K562 (cell line): Measurements from ENCODE around the gene RSPH10B. TPM values are rescaled to one million over a fixed set of nuclear protein-coding genes. Genes with fewer than 3 reads are reported as not detected.

ENCODE experiments used
- ADNP ChIP-seq: fragments of 200-800 bp; sonication (Bioruptor generic); IDR thresholded peaks from 2 replicates; pipeline ENCODE4 v1.6.1; 2016; ENCODE audit warnings: missing genetic modification characterization, missing compliant biosample characterization
- ARID2 ChIP-seq: fragments of 450-650 bp; IDR thresholded peaks from 2 replicates; pipeline ENCODE4 v1.6.1; 2017; ENCODE audit warnings: antibody characterized with exemption, mild to moderate bottlenecking
- BCOR ChIP-seq: fragments of 450-650 bp; IDR thresholded peaks from 2 replicates; pipeline ENCODE4 v1.6.1; 2016
- BMI1 ChIP-seq: fragments of 150-350 bp; IDR thresholded peaks from 2 replicates; pipeline ENCODE4 v1.6.1; 2014; ENCODE audit warnings: low read length
- CBX5 ChIP-seq: IDR thresholded peaks from 2 replicates; pipeline ENCODE4 v1.6.1; 2014; ENCODE audit warnings: low read depth, borderline replicate concordance
- CEBPB ChIP-seq: fragments of 450-650 bp; IDR thresholded peaks from 2 replicates; pipeline ENCODE4 v1.6.1; 2016; ENCODE audit warnings: missing genetic modification characterization, missing compliant biosample characterization
- EGR1 ChIP-seq: fragments of 450-650 bp; conservative IDR thresholded peaks from 2 replicates; pipeline ENCODE4 v1.6.1; 2017; ENCODE audit warnings: mild to moderate bottlenecking
- FOS ChIP-seq: IDR thresholded peaks from 3 replicates; pipeline ENCODE4 v1.6.1; 2011; ENCODE audit not compliant: insufficient read length; ENCODE audit errors: extremely low read depth
- GABPB1 ChIP-seq: sonication (generic); formaldehyde crosslinking; IDR thresholded peaks from 2 replicates; pipeline ENCODE4 v1.8.0; 2022; ENCODE audit warnings: mild to moderate bottlenecking, missing genetic modification reagents
- KLF6 ChIP-seq: fragments of 250-450 bp; sonication (Bioruptor Pico); IDR thresholded peaks from 2 replicates; pipeline ENCODE4 v1.4.0; 2020; ENCODE audit warnings: mild to moderate bottlenecking, moderate library complexity, borderline replicate concordance
- MTA3 ChIP-seq: fragments of 450-650 bp; formaldehyde crosslinking; IDR thresholded peaks from 2 replicates; pipeline ENCODE4 v1.6.1; 2017; ENCODE audit warnings: mild to moderate bottlenecking, borderline replicate concordance
- RFX7 ChIP-seq: fragments of 250-450 bp; sonication (Bioruptor Pico); IDR thresholded peaks from 2 replicates; pipeline ENCODE4 v1.5.1; 2021; ENCODE audit warnings: mild to moderate bottlenecking
- SRSF3 ChIP-seq: fragments of 200-400 bp; formaldehyde crosslinking; IDR thresholded peaks from 2 replicates; pipeline ENCODE4 v1.6.1; 2016; ENCODE audit warnings: mild to moderate bottlenecking, low read length, moderate library complexity; ENCODE audit not compliant: insufficient read depth
- ZEB2 ChIP-seq: fragments of 450-650 bp; IDR thresholded peaks from 2 replicates; pipeline ENCODE4 v1.6.1; 2016
- ZKSCAN3 ChIP-seq: fragments of 250-450 bp; sonication (Bioruptor Pico); IDR thresholded peaks from 2 replicates; pipeline ENCODE4 v1.4.0; 2020
- ZNF121 ChIP-seq: sonication (generic); formaldehyde crosslinking; conservative IDR thresholded peaks from 2 replicates; pipeline ENCODE4 v1.8.0; 2022; ENCODE audit warnings: missing genetic modification reagents
- ZNF140 ChIP-seq: fragments of 250-450 bp; sonication (Bioruptor Pico); IDR thresholded peaks from 2 replicates; pipeline ENCODE4 v1.8.0; 2021; ENCODE audit warnings: moderate library complexity, mild to moderate bottlenecking, inconsistent platforms
- ZNF184 ChIP-seq: sonication (generic); formaldehyde crosslinking; IDR thresholded peaks from 2 replicates; pipeline ENCODE4 v1.5.0; 2020; ENCODE audit warnings: missing genetic modification reagents
- ZNF717 ChIP-seq: fragments of 250-450 bp; sonication (Bioruptor Pico); IDR thresholded peaks from 2 replicates; pipeline ENCODE4 v1.5.0; 2021
- polyA plus RNA-seq, 8 experiments: library from polyadenylated mRNA; depleted of rRNA in 4 of 8; stranded (reverse) in 5 of 8; unstranded in 3 of 8; fragments of >200 nt; fragmentation: Nextera tagmentation in 2 of 8; fragmentation: Illumina TruSeq in 1 of 8; extraction: Ambion mirVana in 2 of 8; extraction: Trizol in 1 of 8; gene quantifications; 2 replicates each; pipeline versions ENCODE4 v1.2.1 to v1.2.3, GENCODE V29; 2011 to 2014; ENCODE audit warnings: inconsistent platforms in 1 of 8, missing spikeins in 1 of 8
- total RNA-seq, 7 experiments: library from RNA; depleted of rRNA in 6 of 7; stranded (reverse); fragments of >200 nt in 6 of 7; fragmentation: Illumina TruSeq in 2 of 7; extraction: Trizol in 2 of 7; gene quantifications; 2 replicates each; pipeline versions ENCODE4 v1.2.1 to v1.2.3, GENCODE V29; 2011 to 2021; ENCODE audit warnings: low replicate concordance in 1 of 7
- TF ChIP-seq, protein P1 (sequence below): fragments of 200-400 bp; formaldehyde crosslinking; IDR thresholded peaks from 2 replicates; pipeline ENCODE4 v1.6.1; 2017; ENCODE audit warnings: mild to moderate bottlenecking, low read depth, low read length, moderate library complexity
- TF ChIP-seq, protein P2 (sequence below), 2 experiments: fragments of 450-650 bp in 1 of 2; sonication (generic) in 1 of 2; formaldehyde crosslinking; conservative IDR thresholded peaks; 2 replicates each; pipeline versions ENCODE4 v1.4.0 to v1.8.1; 2020 to 2022; ENCODE audit warnings: mild to moderate bottlenecking in 1 of 2, missing genetic modification reagents in 1 of 2
- TF ChIP-seq, protein P3 (sequence below): IDR thresholded peaks from 2 replicates; pipeline ENCODE4 v1.6.1; 2014; ENCODE audit warnings: antibody characterized with exemption
- TF ChIP-seq, protein P4 (sequence below): sonication (generic); formaldehyde crosslinking; IDR thresholded peaks from 2 replicates; pipeline ENCODE4 v1.9.0; 2022; ENCODE audit warnings: mild to moderate bottlenecking, missing genetic modification reagents
- TF ChIP-seq, protein P5 (sequence below): fragments of 450-650 bp; IDR thresholded peaks from 2 replicates; pipeline ENCODE4 v1.6.1; 2018; ENCODE audit warnings: mild to moderate bottlenecking, low read depth; ENCODE audit not compliant: partially characterized antibody

RSPH10B gene
- total and polyA plus RNA-seq, 9 of the 15 experiments (the other 6 are each of a cell fraction or from before 2014, with no cell fraction given), result 0.01 to 0.09 TPM; not detected in 7

DNA sequence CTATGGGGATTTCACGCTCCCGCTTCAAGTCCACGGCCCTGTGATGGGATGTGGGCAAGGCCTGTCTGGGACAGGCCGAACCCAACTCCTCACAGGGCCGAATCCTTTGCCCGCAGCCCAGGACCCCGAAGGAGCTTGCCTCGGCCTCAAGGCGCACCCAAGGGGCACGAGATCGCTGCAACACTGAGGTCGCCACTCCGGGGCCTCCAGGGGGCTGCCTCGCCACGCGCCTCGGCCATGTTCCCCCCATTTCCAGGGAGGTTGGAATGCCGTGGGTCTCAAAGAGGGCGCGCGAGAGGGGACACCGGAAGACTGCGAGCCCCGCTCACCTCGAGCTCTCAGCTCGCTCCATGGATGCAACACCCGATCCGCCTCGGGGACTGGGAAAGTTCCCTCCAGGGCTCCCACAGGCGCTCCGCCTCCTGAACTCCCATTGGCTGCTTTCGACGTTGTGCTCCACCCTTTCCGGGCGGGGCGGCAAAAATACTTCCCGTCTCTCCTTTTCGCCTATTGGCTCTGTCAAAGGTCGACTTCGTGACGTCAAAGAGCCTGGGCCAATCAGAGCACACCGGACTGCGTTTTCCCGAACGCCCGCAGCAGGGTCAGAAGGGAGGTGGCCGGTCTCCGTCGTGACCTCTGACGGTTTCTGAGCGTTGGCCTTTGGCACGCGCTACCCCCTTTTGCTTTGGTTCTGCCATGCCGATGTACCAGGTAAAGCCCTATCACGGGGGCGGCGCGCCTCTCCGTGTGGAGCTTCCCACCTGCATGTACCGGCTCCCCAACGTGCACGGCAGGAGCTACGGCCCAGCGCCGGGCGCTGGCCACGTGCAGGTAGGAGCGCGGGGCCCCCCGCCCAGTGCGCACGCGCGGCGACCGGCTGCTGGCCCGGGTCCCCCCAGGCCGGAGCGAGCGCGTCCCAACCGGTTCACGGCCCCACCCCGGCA is 38.5 kb upstream of the RSPH10B start, which contains the start of the genes AIMP2 and PMS2 (continued):
- TF ChIP-seq, protein P1, sequence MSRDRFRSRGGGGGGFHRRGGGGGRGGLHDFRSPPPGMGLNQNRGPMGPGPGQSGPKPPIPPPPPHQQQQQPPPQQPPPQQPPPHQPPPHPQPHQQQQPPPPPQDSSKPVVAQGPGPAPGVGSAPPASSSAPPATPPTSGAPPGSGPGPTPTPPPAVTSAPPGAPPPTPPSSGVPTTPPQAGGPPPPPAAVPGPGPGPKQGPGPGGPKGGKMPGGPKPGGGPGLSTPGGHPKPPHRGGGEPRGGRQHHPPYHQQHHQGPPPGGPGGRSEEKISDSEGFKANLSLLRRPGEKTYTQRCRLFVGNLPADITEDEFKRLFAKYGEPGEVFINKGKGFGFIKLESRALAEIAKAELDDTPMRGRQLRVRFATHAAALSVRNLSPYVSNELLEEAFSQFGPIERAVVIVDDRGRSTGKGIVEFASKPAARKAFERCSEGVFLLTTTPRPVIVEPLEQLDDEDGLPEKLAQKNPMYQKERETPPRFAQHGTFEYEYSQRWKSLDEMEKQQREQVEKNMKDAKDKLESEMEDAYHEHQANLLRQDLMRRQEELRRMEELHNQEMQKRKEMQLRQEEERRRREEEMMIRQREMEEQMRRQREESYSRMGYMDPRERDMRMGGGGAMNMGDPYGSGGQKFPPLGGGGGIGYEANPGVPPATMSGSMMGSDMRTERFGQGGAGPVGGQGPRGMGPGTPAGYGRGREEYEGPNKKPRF, result no peak
- TF ChIP-seq BCOR (no peak), EGR1 (no peak), CEBPB (tag) (no peak), ADNP (tag) (no peak), GABPB1 (CRISPR knock-in tag) (peak; percentile 89), ZNF140 (CRISPR knock-in tag) (no peak), ZEB2 (no peak), RFX7 (CRISPR knock-in tag) (no peak), ZNF717 (CRISPR knock-in tag) (no peak), MTA3 (peak; percentile 87), ZKSCAN3 (CRISPR knock-in tag) (no peak), BMI1 (no peak), ARID2 (no peak), KLF6 (CRISPR knock-in tag) (peak; percentile 83; the same call in 1 of the 2 replicates), FOS (peak; percentile 87), SRSF3 (no peak), CBX5 (no peak), ZNF184 (CRISPR knock-in tag) (no peak), ZNF121 (CRISPR knock-in tag) (no peak)
- TF ChIP-seq, protein P2, sequence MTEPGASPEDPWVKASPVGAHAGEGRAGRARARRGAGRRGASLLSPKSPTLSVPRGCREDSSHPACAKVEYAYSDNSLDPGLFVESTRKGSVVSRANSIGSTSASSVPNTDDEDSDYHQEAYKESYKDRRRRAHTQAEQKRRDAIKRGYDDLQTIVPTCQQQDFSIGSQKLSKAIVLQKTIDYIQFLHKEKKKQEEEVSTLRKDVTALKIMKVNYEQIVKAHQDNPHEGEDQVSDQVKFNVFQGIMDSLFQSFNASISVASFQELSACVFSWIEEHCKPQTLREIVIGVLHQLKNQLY (CRISPR knock-in tag; conservative IDR thresholded peaks at IDR 0.05), result peak in 1 of 2 experiments; percentile 98; a peak in 2 of 4 replicates
- TF ChIP-seq, protein P3, sequence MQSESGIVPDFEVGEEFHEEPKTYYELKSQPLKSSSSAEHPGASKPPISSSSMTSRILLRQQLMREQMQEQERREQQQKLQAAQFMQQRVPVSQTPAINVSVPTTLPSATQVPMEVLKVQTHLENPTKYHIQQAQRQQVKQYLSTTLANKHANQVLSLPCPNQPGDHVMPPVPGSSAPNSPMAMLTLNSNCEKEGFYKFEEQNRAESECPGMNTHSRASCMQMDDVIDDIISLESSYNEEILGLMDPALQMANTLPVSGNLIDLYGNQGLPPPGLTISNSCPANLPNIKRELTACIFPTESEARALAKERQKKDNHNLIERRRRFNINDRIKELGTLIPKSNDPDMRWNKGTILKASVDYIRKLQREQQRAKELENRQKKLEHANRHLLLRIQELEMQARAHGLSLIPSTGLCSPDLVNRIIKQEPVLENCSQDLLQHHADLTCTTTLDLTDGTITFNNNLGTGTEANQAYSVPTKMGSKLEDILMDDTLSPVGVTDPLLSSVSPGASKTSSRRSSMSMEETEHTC, result peak; percentile 28; the same call in 1 of the 2 replicates
- TF ChIP-seq, protein P4, sequence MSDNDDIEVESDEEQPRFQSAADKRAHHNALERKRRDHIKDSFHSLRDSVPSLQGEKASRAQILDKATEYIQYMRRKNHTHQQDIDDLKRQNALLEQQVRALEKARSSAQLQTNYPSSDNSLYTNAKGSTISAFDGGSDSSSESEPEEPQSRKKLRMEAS, result peak; percentile 97
- TF ChIP-seq, protein P5, sequence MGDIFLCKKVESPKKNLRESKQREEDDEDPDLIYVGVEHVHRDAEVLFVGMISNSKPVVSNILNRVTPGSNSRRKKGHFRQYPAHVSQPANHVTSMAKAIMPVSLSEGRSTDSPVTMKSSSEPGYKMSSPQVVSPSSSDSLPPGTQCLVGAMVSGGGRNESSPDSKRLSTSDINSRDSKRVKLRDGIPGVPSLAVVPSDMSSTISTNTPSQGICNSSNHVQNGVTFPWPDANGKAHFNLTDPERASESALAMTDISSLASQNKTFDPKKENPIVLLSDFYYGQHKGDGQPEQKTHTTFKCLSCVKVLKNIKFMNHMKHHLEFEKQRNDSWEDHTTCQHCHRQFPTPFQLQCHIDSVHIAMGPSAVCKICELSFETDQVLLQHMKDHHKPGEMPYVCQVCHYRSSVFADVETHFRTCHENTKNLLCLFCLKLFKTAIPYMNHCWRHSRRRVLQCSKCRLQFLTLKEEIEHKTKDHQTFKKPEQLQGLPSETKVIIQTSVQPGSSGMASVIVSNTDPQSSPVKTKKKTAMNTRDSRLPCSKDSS, result no peak
